GM12892 (cell line): Measurements from ENCODE around the gene ZIC1.

Experiments used
- POLR2A ChIP-seq: IDR thresholded peaks from 2 replicates; pipeline ENCODE4 v1.6.1; 2011; ENCODE audit warnings: low read depth, low read length, control low read depth
- POLR2AphosphoS5 ChIP-seq: IDR thresholded peaks from 2 replicates; pipeline ENCODE4 v1.6.1; 2011; ENCODE audit warnings: low read depth, low read length, control low read depth

- no peak for TF ChIP-seq POLR2A
- no peak for TF ChIP-seq POLR2AphosphoS5
Observed at GRCh38 chr3:147425388-147425850, 16.3 kb downstream of the ZIC1 start.
